ENCODE results near the gene ANAPC4. TPM values are rescaled to one million over a fixed set of nuclear protein-coding genes. Genes with fewer than 3 reads are reported as not detected.

Gene ANAPC4
- total RNA-seq, 4 donors from 2014 or later, result 16.9 to 72.1 (median 21.1) TPM

GRCh38 chr4:25467843-25468242 is 90.8 kb downstream of the ANAPC4 start:
- Histone ChIP-seq H3K9me3 (no peaks in the 10 kb centered on the region), H3K36me3 (no peaks in the 10 kb centered on the region), H3K4me3 (no peak overlapping the region), H3K27ac (no peak overlapping the region), H3K27me3 (no peaks in the 10 kb centered on the region), H3K4me1 (no peaks in the 10 kb centered on the region)
- TF ChIP-seq POLR2AphosphoS5 (IDR thresholded peaks at IDR 0.05) (no peak), EP300 (IDR thresholded peaks at IDR 0.05) (no peak), CTCF (IDR thresholded peaks at IDR 0.05) (no peak), POLR2A (IDR thresholded peaks at IDR 0.05) (no peak)
- DNase-seq (ENCODE audit: low spot score in 2 of 2), result no peak
- 85% methylated on average over 5 of the region's 5 CpGs for WGBS

Other genes with a start within 250 kb of the ANAPC4 start
- gene SEPSECS, start 216.8 kb upstream of the ANAPC4 start, total RNA-seq, result 10 to 100 TPM in 2 of 4 donors, 1 to 10 TPM in 2; 4.2 to 21.8 (median 9.6) TPM
- 10 to 100 TPM; 13.2 to 21.2 (median 16.3) TPM for gene PI4K2B, start 143.2 kb upstream of the ANAPC4 start, total RNA-seq
- gene ZCCHC4, start 64.5 kb upstream of the ANAPC4 start, total RNA-seq, result 10 to 100 TPM in 2 of 4 donors, 1 to 10 TPM in 2; 7.2 to 20.0 (median 11.2) TPM